HL-60 (cell line): ENCODE results near the gene IGF2BP3.

ENCODE experiments used
- DNase-seq, 2 experiments: peaks; one replicate each; pipeline ENCODE4 v3.0.0-alpha.2; 2010 to 2020; ENCODE audit warnings: low read depth in 1 of 2, low spot score in 1 of 2
- H3K27ac ChIP-seq: fragments of 250-450 bp; sonication (Bioruptor Pico); replicated peaks from 2 replicates; pipeline ENCODE4 v1.5.1; 2020; ENCODE audit warnings: mild to moderate bottlenecking, moderate library complexity
- H3K27me3 ChIP-seq: fragments of 250-450 bp; sonication (Bioruptor Pico); 2 replicates; pipeline ENCODE4 v1.5.1; 2021; ENCODE audit warnings: mild to moderate bottlenecking, moderate library complexity; ENCODE audit not compliant: insufficient read depth, poor library complexity, severe bottlenecking
- H3K4me3 ChIP-seq: replicated peaks from 2 replicates; pipeline ENCODE4 v1.5.1; 2011; ENCODE audit warnings: mild to moderate bottlenecking, control low read depth, low read length; ENCODE audit not compliant: insufficient read depth
- GABPA ChIP-seq: IDR thresholded peaks from 2 replicates; pipeline ENCODE4 v1.6.1; 2012; ENCODE audit warnings: low read depth
- POLR2AphosphoS5 ChIP-seq: IDR thresholded peaks from 2 replicates; pipeline ENCODE4 v1.6.1; 2012; ENCODE audit warnings: low read depth
- SPI1 ChIP-seq: IDR thresholded peaks from 2 replicates; pipeline ENCODE4 v1.6.1; 2012; ENCODE audit warnings: low read depth, mild to moderate bottlenecking, borderline replicate concordance
- TF ChIP-seq, protein P1 (sequence below): IDR thresholded peaks from 2 replicates; pipeline ENCODE4 v1.6.1; 2012; ENCODE audit warnings: low read depth; ENCODE audit not compliant: insufficient replicate concordance
- TF ChIP-seq, protein P2 (sequence below): IDR thresholded peaks from one replicate; pipeline ENCODE4 v1.5.1; 2011; ENCODE audit warnings: low read length, control low read depth, inconsistent platforms; ENCODE audit not compliant: insufficient read depth

The IGF2BP3 gene

DNA sequence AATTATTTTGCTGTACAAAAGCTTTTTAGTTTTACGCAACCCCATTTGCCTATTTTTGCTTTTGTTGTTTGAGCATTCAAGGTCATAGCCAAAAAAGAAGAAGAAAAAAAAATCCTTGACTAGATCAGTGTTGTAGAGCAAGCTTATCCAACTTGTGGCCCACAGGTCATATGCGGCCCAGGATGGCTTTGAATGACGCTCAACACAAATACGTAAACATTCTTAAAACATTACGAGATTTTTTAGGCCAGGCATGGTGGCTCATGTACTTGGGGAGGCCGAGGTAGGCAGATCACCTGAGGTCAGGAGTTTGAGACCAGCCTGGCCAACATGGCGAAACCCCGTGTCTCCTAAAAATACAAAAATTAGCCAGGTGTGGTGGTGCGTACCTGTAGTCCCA is 179.3 kb downstream of the IGF2BP3 start:
- DNase-seq = no peak
- H3K27me3 ChIP-seq = no peaks in the 10 kb centered on the region
- H3K27ac ChIP-seq = no peak overlapping the region
- no peak for TF ChIP-seq POLR2AphosphoS5
- TF ChIP-seq, protein P1, sequence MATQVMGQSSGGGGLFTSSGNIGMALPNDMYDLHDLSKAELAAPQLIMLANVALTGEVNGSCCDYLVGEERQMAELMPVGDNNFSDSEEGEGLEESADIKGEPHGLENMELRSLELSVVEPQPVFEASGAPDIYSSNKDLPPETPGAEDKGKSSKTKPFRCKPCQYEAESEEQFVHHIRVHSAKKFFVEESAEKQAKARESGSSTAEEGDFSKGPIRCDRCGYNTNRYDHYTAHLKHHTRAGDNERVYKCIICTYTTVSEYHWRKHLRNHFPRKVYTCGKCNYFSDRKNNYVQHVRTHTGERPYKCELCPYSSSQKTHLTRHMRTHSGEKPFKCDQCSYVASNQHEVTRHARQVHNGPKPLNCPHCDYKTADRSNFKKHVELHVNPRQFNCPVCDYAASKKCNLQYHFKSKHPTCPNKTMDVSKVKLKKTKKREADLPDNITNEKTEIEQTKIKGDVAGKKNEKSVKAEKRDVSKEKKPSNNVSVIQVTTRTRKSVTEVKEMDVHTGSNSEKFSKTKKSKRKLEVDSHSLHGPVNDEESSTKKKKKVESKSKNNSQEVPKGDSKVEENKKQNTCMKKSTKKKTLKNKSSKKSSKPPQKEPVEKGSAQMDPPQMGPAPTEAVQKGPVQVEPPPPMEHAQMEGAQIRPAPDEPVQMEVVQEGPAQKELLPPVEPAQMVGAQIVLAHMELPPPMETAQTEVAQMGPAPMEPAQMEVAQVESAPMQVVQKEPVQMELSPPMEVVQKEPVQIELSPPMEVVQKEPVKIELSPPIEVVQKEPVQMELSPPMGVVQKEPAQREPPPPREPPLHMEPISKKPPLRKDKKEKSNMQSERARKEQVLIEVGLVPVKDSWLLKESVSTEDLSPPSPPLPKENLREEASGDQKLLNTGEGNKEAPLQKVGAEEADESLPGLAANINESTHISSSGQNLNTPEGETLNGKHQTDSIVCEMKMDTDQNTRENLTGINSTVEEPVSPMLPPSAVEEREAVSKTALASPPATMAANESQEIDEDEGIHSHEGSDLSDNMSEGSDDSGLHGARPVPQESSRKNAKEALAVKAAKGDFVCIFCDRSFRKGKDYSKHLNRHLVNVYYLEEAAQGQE = no peak
- no peak for TF ChIP-seq SPI1
- H3K4me3 ChIP-seq = no peak overlapping the region

DNA sequence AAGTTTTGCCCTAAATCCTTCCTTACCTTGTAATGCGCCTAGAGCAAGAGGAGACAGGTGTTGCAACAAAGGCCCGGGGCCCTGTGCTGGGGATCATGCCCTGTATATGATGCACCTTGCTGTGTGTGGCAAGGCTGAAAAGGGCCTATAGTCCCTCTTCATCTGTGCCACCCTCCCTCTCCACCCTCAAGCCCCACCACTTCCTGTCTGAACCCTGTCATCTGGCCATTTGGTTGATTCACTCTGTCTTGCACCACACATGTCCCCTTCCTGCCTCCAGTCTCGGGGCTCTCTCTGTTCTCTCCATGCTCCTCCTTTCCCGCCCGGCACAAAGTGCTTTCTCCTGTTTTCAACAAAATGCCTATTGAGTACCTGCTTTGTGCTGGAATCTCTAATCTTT is 182.7 kb downstream of the IGF2BP3 start:
- Histone ChIP-seq H3K4me3 (no peak overlapping the region), H3K27ac (peak overlapping the region; percentile 25), H3K27me3 (no peaks in the 10 kb centered on the region)
- peak; percentile 64 to 87 for DNase-seq
- TF ChIP-seq, protein P1 = no peak
- peak; percentile 57; the same call in 1 of the 2 replicates for TF ChIP-seq POLR2AphosphoS5
- 0 out of 2 replicates have a peak, but pooled peaks have one; percentile 27 for TF ChIP-seq GABPA
- peak; percentile 36; the same call in 1 of the 2 replicates for TF ChIP-seq SPI1
- TF ChIP-seq, protein P2, sequence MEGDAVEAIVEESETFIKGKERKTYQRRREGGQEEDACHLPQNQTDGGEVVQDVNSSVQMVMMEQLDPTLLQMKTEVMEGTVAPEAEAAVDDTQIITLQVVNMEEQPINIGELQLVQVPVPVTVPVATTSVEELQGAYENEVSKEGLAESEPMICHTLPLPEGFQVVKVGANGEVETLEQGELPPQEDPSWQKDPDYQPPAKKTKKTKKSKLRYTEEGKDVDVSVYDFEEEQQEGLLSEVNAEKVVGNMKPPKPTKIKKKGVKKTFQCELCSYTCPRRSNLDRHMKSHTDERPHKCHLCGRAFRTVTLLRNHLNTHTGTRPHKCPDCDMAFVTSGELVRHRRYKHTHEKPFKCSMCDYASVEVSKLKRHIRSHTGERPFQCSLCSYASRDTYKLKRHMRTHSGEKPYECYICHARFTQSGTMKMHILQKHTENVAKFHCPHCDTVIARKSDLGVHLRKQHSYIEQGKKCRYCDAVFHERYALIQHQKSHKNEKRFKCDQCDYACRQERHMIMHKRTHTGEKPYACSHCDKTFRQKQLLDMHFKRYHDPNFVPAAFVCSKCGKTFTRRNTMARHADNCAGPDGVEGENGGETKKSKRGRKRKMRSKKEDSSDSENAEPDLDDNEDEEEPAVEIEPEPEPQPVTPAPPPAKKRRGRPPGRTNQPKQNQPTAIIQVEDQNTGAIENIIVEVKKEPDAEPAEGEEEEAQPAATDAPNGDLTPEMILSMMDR = no peak

DNA sequence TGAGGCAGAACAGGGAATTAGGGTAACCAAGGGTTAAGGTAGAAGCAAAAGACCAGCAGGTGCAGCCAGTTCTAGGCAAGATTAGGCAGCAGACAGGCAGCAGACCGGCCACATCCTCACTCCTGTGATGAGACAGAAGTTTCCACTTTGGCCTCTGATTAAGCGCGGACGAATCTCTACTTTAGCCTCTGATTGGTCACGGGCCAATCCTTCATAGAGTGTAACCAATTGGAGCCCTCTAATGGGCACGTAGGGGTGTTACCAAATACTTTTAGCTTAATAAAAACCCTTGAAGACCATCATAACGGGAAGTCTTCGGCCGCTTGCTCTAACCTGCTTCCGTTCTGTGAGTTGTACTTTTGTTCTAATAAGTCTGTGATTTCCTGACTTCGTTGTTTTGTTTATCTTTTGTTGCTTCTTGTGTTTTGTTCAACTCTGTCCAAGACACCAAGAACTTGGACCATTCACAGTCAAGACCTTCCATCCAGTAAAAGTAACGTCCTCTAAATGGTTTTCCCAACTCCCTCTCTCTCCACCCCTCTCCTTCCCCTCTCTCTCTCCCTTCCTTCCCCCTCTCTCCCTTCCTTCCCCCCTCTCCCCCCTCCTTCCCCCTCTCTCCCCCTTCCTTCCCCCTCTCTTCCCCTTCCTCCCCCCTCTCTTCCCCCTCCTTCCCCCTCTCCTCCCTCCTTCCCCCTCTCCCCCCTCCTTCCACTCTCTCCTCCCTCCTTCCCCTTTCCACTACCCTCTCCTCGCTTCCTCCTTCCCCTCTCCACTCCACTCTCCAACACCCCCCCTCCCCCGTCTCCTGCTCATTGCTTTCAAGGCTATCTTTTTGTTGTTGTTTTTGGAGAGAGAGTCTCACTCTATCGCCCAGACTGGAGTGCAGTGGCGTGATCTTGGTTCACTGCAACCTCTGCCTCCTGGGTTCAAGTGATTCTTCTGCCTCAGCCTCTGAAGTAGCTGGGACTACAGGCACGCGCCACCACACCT is 184.3 kb downstream of the IGF2BP3 start:
- Histone ChIP-seq H3K27me3 (no peaks in the 10 kb centered on the region), H3K27ac (peak overlapping the region; percentile 25), H3K4me3 (no peak overlapping the region)
- DNase-seq = peak; percentile 57 to 76
- TF ChIP-seq, protein P1 = no peak
- TF ChIP-seq POLR2AphosphoS5 (no peak), GABPA (no peak), SPI1 (no peak)
- TF ChIP-seq, protein P2 = no peak
